Adrenal gland (tissue), 5 donors: Measurements from ENCODE around the gene SPA17.

Experiments used
- CTCF ChIP-seq, 6 experiments: fragments of 450-650 bp in 4 of 6; fragments of 200-600 bp in 2 of 6; sonication (generic) in 1 of 6; IDR thresholded peaks; 1 replicate in 5 of 6; 2 replicates in 1 of 6; pipeline versions ENCODE4 v1.5.1 to v1.8.0; 2016 to 2021; ENCODE audit warnings: antibody characterized with exemption in 6 of 6, mild to moderate bottlenecking in 2 of 6, moderate library complexity in 1 of 6
- POLR2A ChIP-seq, 2 donors: fragments of 450-650 bp; IDR thresholded peaks; one replicate each; pipeline ENCODE4 v1.6.1; 2017; ENCODE audit warnings: antibody characterized with exemption in 2 of 2, mild to moderate bottlenecking in 2 of 2, moderate library complexity in 1 of 2
- donor health status: DM: no; HTN: no; CAD: no.

GRCh38 chr11:124625504-124626168 is 48.1 kb upstream of the SPA17 start:
- TF ChIP-seq POLR2A (IDR thresholded peaks at IDR 0.05), result no peak
- no peak for TF ChIP-seq CTCF (IDR thresholded peaks at IDR 0.05)
